Cardiac muscle cell (in vitro differentiated cells and primary cell): ENCODE data around the gene FOXP4. TPM values are rescaled to one million over a fixed set of nuclear protein-coding genes. Genes with fewer than 3 reads are reported as not detected.
A peak's percentile ranks its signal among the peaks of the same experiment; 100 is the strongest.

Source experiments
- DNase-seq, 2 donors: peaks; one replicate each; pipeline versions ENCODE4 v3.0.0 to v3.0.0-alpha.2; 2010 to 2017; ENCODE audit warnings: low read depth in 1 of 2, low spot score in 1 of 2
- H3K27ac ChIP-seq: fragments of 200-600 bp; sonication (generic); 2 replicates; pipeline ENCODE4 v1.5.1; 2016
- H3K27me3 ChIP-seq: fragments of 200-600 bp; sonication (generic); 2 replicates; pipeline ENCODE4 v1.6.0; 2016; ENCODE audit warnings: control low read depth
- H3K36me3 ChIP-seq: fragments of 200-600 bp; sonication (generic); 2 replicates; pipeline ENCODE4 v1.5.1; 2016; ENCODE audit warnings: control low read depth
- H3K4me1 ChIP-seq: fragments of 200-600 bp; sonication (generic); 2 replicates; pipeline ENCODE4 v1.8.1; 2017; ENCODE audit warnings: low read depth, mild to moderate bottlenecking, mixed run types
- H3K4me3 ChIP-seq: fragments of 200-600 bp; sonication (generic); 2 replicates; pipeline ENCODE4 v1.5.1; 2016; ENCODE audit warnings: mild to moderate bottlenecking
- H3K9me3 ChIP-seq: fragments of 200-600 bp; sonication (generic); 2 replicates; pipeline ENCODE4 v1.5.1; 2017; ENCODE audit warnings: low read depth, mild to moderate bottlenecking, control low read depth
- polyA plus RNA-seq: library from polyadenylated mRNA; unstranded; fragments of >200 nt; fragmentation: Nextera tagmentation; extraction: Ambion mirVana; gene quantifications from 2 replicates; pipeline ENCODE4 v1.2.1, GENCODE V29; 2016
- total RNA-seq: library from RNA; depleted of rRNA; stranded (reverse); fragments of >200 nt; gene quantifications from 2 replicates; pipeline ENCODE4 v1.2.3, GENCODE V29; 2016
- TF ChIP-seq, protein P1 (sequence below): IDR thresholded peaks from 2 replicates; pipeline ENCODE4 v1.5.1; 2012; ENCODE audit warnings: low read depth, mild to moderate bottlenecking, low read length

The FOXP4 gene
- total and polyA plus RNA-seq, 2 experiments from 2014 or later: 29.0 to 42.5 TPM

DNA sequence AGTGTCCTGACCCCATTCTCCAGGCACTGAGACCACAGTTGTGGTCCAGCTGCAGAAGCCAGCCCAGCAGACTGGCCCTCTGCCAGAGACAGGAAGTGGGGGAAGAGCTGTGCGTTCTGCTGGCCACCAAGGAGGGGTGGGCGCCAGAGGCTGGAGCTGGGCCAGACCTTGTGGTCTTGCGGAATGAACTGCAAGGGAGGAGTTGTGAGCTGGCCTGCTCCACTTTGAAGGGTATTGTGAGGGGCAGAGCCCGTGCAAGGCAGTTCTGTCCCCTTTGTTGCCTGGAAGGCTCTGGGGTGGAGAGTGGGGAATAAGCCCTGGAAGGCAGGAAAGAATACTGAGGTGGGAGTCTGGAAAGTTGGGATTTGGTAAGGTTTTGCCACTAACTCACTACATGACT lies 88.5 kb downstream of the FOXP4 start:
- Histone ChIP-seq H3K27ac (no peak overlapping the region), H3K9me3 (no peaks in the 10 kb centered on the region), H3K36me3 (no peaks in the 10 kb centered on the region), H3K4me3 (no peak overlapping the region), H3K4me1 (peaks cover 4% of the 10 kb centered on the region), H3K27me3 (peaks cover 24% of the 10 kb centered on the region)
- DNase-seq: peak in 1 of 2 donors; percentile 91
- TF ChIP-seq, protein P1, sequence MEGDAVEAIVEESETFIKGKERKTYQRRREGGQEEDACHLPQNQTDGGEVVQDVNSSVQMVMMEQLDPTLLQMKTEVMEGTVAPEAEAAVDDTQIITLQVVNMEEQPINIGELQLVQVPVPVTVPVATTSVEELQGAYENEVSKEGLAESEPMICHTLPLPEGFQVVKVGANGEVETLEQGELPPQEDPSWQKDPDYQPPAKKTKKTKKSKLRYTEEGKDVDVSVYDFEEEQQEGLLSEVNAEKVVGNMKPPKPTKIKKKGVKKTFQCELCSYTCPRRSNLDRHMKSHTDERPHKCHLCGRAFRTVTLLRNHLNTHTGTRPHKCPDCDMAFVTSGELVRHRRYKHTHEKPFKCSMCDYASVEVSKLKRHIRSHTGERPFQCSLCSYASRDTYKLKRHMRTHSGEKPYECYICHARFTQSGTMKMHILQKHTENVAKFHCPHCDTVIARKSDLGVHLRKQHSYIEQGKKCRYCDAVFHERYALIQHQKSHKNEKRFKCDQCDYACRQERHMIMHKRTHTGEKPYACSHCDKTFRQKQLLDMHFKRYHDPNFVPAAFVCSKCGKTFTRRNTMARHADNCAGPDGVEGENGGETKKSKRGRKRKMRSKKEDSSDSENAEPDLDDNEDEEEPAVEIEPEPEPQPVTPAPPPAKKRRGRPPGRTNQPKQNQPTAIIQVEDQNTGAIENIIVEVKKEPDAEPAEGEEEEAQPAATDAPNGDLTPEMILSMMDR: no peak

DNA sequence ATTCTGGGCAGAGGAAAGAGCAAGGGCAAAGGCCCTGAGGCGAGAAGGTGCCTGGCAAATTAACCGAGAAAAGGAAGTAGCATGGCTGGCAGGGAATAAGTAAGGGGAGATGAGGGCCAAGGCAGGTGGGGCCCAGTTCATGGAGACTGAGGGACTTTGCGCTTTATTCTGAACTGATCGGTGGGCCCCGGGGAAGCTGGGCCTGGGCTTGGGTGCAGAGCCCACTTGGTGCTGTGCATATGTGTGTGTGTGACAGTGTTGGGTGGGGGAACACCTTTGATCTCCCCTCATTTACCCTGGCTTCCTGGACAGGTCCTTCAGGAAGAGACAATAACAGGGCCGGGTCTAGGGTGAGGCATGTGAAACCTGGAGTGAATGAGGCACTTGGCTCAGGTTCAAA lies 89.2 kb downstream of the FOXP4 start:
- Histone ChIP-seq H3K27ac (no peak overlapping the region), H3K36me3 (no peaks in the 10 kb centered on the region), H3K9me3 (no peaks in the 10 kb centered on the region), H3K4me1 (peaks cover 11% of the 10 kb centered on the region), H3K27me3 (peaks cover 24% of the 10 kb centered on the region), H3K4me3 (no peak overlapping the region)
- TF ChIP-seq, protein P1: no peak
- DNase-seq: no peak

GRCh38 chr6:41636833-41637193 lies 90.6 kb downstream of the FOXP4 start:
- Histone ChIP-seq H3K36me3 (no peaks in the 10 kb centered on the region), H3K4me1 (peaks cover 11% of the 10 kb centered on the region), H3K27me3 (peaks cover 24% of the 10 kb centered on the region), H3K27ac (no peak overlapping the region), H3K9me3 (no peaks in the 10 kb centered on the region), H3K4me3 (no peak overlapping the region)
- peak in 1 of 2 donors; percentile 51 for DNase-seq
- TF ChIP-seq, protein P1: no peak

GRCh38 chr6:41637194-41638001 lies 91.2 kb downstream of the FOXP4 start:
- no peak overlapping the region for H3K27ac ChIP-seq
- no peaks in the 10 kb centered on the region for H3K9me3 ChIP-seq
- TF ChIP-seq, protein P1: no peak
- peaks cover 11% of the 10 kb centered on the region for H3K4me1 ChIP-seq
- no peak for DNase-seq
- H3K36me3 ChIP-seq: no peaks in the 10 kb centered on the region
- peaks cover 24% of the 10 kb centered on the region for H3K27me3 ChIP-seq
- peak overlapping the region; percentile 81 for H3K4me3 ChIP-seq

- H3K9me3 ChIP-seq: no peaks in the 10 kb centered on the region
- peaks cover 11% of the 10 kb centered on the region for H3K4me1 ChIP-seq
- TF ChIP-seq, protein P1: no peak
- DNase-seq: peak; percentile 72 to 73
- H3K27me3 ChIP-seq: peaks cover 24% of the 10 kb centered on the region
- no peaks in the 10 kb centered on the region for H3K36me3 ChIP-seq
- H3K4me3 ChIP-seq: peak within 1 kb of the TSS; percentile 81
- no peak within 1 kb of the TSS for H3K27ac ChIP-seq
Observed at GRCh38 chr6:41638002-41638934, 92.1 kb downstream of the FOXP4 start, which contains the start of gene MDFI. MDFI (plus strand) TSS chr6:41638468; CDS start chr6:41638750, 282 bp downstream.
